ENCODE measurements around the gene CNPY2.

- no peak for TF ChIP-seq SNAI2 (CRISPR knock-in tag; IDR thresholded peaks at IDR 0.05)
- TF ChIP-seq ARNTL (CRISPR knock-in tag; IDR thresholded peaks at IDR 0.05; ENCODE audit: borderline replicate concordance, low read depth): no peak
- no peak for TF ChIP-seq GLIS3 (CRISPR knock-in tag; IDR thresholded peaks at IDR 0.05)
- TF ChIP-seq TOX (CRISPR knock-in tag; IDR thresholded peaks at IDR 0.05; ENCODE audit: borderline replicate concordance): no peak
- TF ChIP-seq ZFP30 (CRISPR knock-in tag; IDR thresholded peaks at IDR 0.05): no peak
- TF ChIP-seq ZFP3 (CRISPR knock-in tag; IDR thresholded peaks at IDR 0.05): no peak
- TF ChIP-seq ZC3H10 (CRISPR knock-in tag; IDR thresholded peaks at IDR 0.05): no peak
- no peak for TF ChIP-seq RARB (CRISPR knock-in tag; IDR thresholded peaks at IDR 0.05)
These were observed 5.2 kb upstream of the CNPY2 start for GRCh38 chr12:56321027-56321426.
